WERI-Rb-1 (cell line): Measurements from ENCODE around the gene PYDC1.

Experiments used
- DNase-seq: peaks from one replicate; pipeline ENCODE4 v3.0.0-alpha.2; 2020
- H3K27ac ChIP-seq: fragments of 250-450 bp; sonication (Bioruptor Pico); 2 replicates; pipeline ENCODE4 v1.5.1; 2020; ENCODE audit warnings: mild to moderate bottlenecking, moderate library complexity
- H3K27me3 ChIP-seq: fragments of 250-450 bp; sonication (Bioruptor Pico); 2 replicates; pipeline ENCODE4 v1.5.1; 2021; ENCODE audit warnings: mild to moderate bottlenecking, low read depth, moderate library complexity; ENCODE audit not compliant: insufficient read depth, severe bottlenecking
- H3K36me3 ChIP-seq: fragments of 250-450 bp; sonication (Bioruptor Pico); 2 replicates; pipeline ENCODE4 v1.5.1; 2020; ENCODE audit warnings: mild to moderate bottlenecking, moderate library complexity
- H3K4me3 ChIP-seq: 2 replicates; pipeline ENCODE4 v1.5.1; 2011; ENCODE audit warnings: low read depth, mild to moderate bottlenecking, control low read depth, low read length
- H3K9me3 ChIP-seq: fragments of 250-450 bp; sonication (Bioruptor Pico); 2 replicates; pipeline ENCODE4 v1.5.1; 2021; ENCODE audit warnings: mild to moderate bottlenecking, moderate library complexity; ENCODE audit not compliant: severe bottlenecking
- TF ChIP-seq, protein P1 (sequence below): IDR thresholded peaks from 2 replicates; pipeline ENCODE4 v1.5.1; 2011; ENCODE audit warnings: low read depth, mild to moderate bottlenecking, control low read depth, inconsistent platforms, low read length

The PYDC1 gene

GRCh38 chr16:31228206-31228605 lies 11.3 kb upstream of the PYDC1 start:
- H3K27ac ChIP-seq, result no peak overlapping the region
- TF ChIP-seq, protein P1, sequence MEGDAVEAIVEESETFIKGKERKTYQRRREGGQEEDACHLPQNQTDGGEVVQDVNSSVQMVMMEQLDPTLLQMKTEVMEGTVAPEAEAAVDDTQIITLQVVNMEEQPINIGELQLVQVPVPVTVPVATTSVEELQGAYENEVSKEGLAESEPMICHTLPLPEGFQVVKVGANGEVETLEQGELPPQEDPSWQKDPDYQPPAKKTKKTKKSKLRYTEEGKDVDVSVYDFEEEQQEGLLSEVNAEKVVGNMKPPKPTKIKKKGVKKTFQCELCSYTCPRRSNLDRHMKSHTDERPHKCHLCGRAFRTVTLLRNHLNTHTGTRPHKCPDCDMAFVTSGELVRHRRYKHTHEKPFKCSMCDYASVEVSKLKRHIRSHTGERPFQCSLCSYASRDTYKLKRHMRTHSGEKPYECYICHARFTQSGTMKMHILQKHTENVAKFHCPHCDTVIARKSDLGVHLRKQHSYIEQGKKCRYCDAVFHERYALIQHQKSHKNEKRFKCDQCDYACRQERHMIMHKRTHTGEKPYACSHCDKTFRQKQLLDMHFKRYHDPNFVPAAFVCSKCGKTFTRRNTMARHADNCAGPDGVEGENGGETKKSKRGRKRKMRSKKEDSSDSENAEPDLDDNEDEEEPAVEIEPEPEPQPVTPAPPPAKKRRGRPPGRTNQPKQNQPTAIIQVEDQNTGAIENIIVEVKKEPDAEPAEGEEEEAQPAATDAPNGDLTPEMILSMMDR, result no peak
- no peaks in the 10 kb centered on the region for H3K36me3 ChIP-seq
- DNase-seq, result no peak
- peaks cover 30% of the 10 kb centered on the region for H3K27me3 ChIP-seq
- H3K9me3 ChIP-seq, result peaks cover 3% of the 10 kb centered on the region
- no peak overlapping the region for H3K4me3 ChIP-seq

DNA sequence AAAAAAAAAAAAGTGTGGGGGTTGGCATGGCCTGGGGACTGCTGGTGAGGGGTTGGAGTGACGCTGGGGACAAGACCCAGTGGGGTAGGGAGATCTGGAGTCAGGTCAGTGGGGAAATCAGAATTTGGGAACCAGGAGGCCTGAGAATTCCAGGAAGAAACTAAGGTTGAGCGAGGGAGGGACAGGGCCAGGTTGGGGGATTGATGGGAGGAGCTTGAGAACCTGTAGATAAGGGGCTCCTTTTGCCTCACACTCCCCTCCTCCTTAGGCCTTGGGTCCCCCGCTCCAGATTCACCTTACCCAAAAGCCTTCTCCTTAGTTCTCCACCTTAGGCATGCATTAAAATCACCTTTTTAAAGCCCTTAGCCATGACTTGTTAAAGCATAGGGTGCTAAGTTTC lies 8.3 kb upstream of the PYDC1 start:
- peaks cover 35% of the 10 kb centered on the region for H3K27me3 ChIP-seq
- DNase-seq, result no peak
- no peaks in the 10 kb centered on the region for H3K9me3 ChIP-seq
- no peak overlapping the region for H3K4me3 ChIP-seq
- no peaks in the 10 kb centered on the region for H3K36me3 ChIP-seq
- no peak overlapping the region for H3K27ac ChIP-seq
- TF ChIP-seq, protein P1, result no peak

- no peak for DNase-seq
Measured at GRCh38 chr16:31224092-31224955, 7.4 kb upstream of the PYDC1 start.

DNA sequence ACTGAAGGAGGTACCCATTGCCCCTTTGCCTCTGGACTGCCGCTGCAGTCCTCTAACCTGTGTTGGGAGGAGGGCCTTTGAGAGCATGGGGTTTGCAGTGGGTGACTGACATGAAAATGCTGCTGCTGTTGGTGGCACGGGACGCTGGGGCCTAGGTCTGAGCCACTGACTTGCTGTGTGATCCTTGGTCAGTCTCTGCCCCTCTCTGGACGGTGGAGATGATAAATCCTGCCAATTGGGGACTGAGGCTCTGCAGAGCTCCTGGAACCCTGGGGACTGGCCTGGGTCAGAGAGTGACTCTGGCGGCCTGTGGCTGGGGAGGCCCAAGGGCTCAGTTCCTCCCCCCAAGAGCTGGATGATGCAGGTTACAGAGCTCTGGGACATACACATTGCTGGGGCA lies 6.1 kb upstream of the PYDC1 start:
- Histone ChIP-seq H3K36me3 (no peaks in the 10 kb centered on the region), H3K4me3 (no peak overlapping the region), H3K27ac (no peak overlapping the region), H3K27me3 (peaks cover 41% of the 10 kb centered on the region), H3K9me3 (no peaks in the 10 kb centered on the region)
- TF ChIP-seq, protein P1, result no peak
- DNase-seq, result no peak

More at GRCh38 chr16:31224092-31224955, 7.4 kb upstream of the PYDC1 start:
- Histone ChIP-seq H3K9me3 (no peaks in the 10 kb centered on the region), H3K4me3 (no peak overlapping the region), H3K27ac (no peak overlapping the region), H3K27me3 (peaks cover 33% of the 10 kb centered on the region), H3K36me3 (no peaks in the 10 kb centered on the region)
- TF ChIP-seq, protein P1, result no peak

- TF ChIP-seq, protein P1, result no peak
- peaks cover 46% of the 10 kb centered on the region for H3K27me3 ChIP-seq
- H3K4me3 ChIP-seq, result no peak overlapping the region
- no peak for DNase-seq
- H3K36me3 ChIP-seq, result no peaks in the 10 kb centered on the region
- no peak overlapping the region for H3K27ac ChIP-seq
- H3K9me3 ChIP-seq, result no peaks in the 10 kb centered on the region
Measured at GRCh38 chr16:31221357-31222160, 4.6 kb upstream of the PYDC1 start.
